ENCODE data around the gene ZBTB7B. TPM values are rescaled to one million over a fixed set of nuclear protein-coding genes. Genes with fewer than 3 reads are reported as not detected.
A peak's percentile ranks its signal among the peaks of the same experiment; 100 is the strongest.
"Not testable (repeated sequence)": the region's sequence is repeated elsewhere in the genome, so short reads cannot be mapped to it uniquely, and the experiment has no call there.

ZBTB7B gene
- total RNA-seq, 2 donors from 2014 or later: 35.3 to 66.3 TPM

- peak; percentile 85 for DNase-seq (ENCODE audit: low spot score)
- peaks cover 25 to 45% of the 10 kb centered on the region in 2 donors for H3K4me1 ChIP-seq (ENCODE audit: control insufficient read depth in 1 of 2, low read depth in 2 of 2)
- H3K9me3 ChIP-seq: no peaks in the 10 kb centered on the region
- H3K27ac ChIP-seq: peak overlapping the region; percentile 98 to 99
- peak overlapping the region; percentile 83 for H3K4me3 ChIP-seq
- no peaks in the 10 kb centered on the region for H3K27me3 ChIP-seq (replicated peaks; ENCODE audit: insufficient read depth)
- H3K36me3 ChIP-seq: peaks cover 4% of the 10 kb centered on the region
- ATAC-seq (ENCODE audit: insufficient number of reproducible peaks, low FRiP score, low read depth): peak; percentile 32
- TF ChIP-seq CTCF (IDR thresholded peaks at IDR 0.05): no peak
Measured at GRCh38 chr1:154974808-154975408, 27.7 kb upstream of the ZBTB7B start.

GRCh38 chr1:154975409-154976059 lies 27.1 kb upstream of the ZBTB7B start:
- ATAC-seq (ENCODE audit: insufficient number of reproducible peaks, low FRiP score, low read depth) (no peak), DNase-seq (ENCODE audit: low spot score) (no peak)
- Histone ChIP-seq H3K9me3 (no peaks in the 10 kb centered on the region), H3K4me1 (ENCODE audit: control insufficient read depth in 1 of 2, low read depth in 2 of 2) (peaks cover 20 to 39% of the 10 kb centered on the region in 2 donors), H3K27me3 (replicated peaks; ENCODE audit: insufficient read depth) (no peaks in the 10 kb centered on the region), H3K27ac (peak overlapping the region; percentile 98 to 99), H3K36me3 (peaks cover 4% of the 10 kb centered on the region), H3K4me3 (peak overlapping the region; percentile 83)
- no peak for TF ChIP-seq CTCF (IDR thresholded peaks at IDR 0.05)

GRCh38 chr1:154977762-154978161 lies 24.8 kb upstream of the ZBTB7B start:
- H3K4me3 ChIP-seq; H3K27ac ChIP-seq; H3K9me3 ChIP-seq; H3K27me3 ChIP-seq (replicated peaks; ENCODE audit: insufficient read depth); ATAC-seq (ENCODE audit: insufficient number of reproducible peaks, low FRiP score, low read depth); DNase-seq (ENCODE audit: low spot score); H3K36me3 ChIP-seq: not testable (repeated sequence)
- peaks cover 10 to 23% of the 10 kb centered on the region in 2 donors for H3K4me1 ChIP-seq (ENCODE audit: control insufficient read depth in 1 of 2, low read depth in 2 of 2)

- TF ChIP-seq CTCF (IDR thresholded peaks at IDR 0.05): no peak
- no peaks in the 10 kb centered on the region for H3K9me3 ChIP-seq
- DNase-seq (ENCODE audit: low spot score): no peak
- no peak overlapping the region for H3K27ac ChIP-seq
- peaks cover 4% of the 10 kb centered on the region for H3K36me3 ChIP-seq
- no peak for ATAC-seq (ENCODE audit: insufficient number of reproducible peaks, low FRiP score, low read depth)
- H3K4me1 ChIP-seq (ENCODE audit: control insufficient read depth in 1 of 2, low read depth in 2 of 2): peaks cover 6 to 18% of the 10 kb centered on the region in 2 donors
- H3K27me3 ChIP-seq (replicated peaks; ENCODE audit: insufficient read depth): no peaks in the 10 kb centered on the region
- no peak overlapping the region for H3K4me3 ChIP-seq
Measured at GRCh38 chr1:154978360-154978759, 24.2 kb upstream of the ZBTB7B start.

- Histone ChIP-seq H3K27me3 (replicated peaks; ENCODE audit: insufficient read depth) (no peaks in the 10 kb centered on the region), H3K4me3 (peak overlapping the region; percentile 71), H3K36me3 (peaks cover 6% of the 10 kb centered on the region), H3K27ac (no peak overlapping the region), H3K4me1 (ENCODE audit: control insufficient read depth in 1 of 2, low read depth in 2 of 2) (peaks cover 9 to 16% of the 10 kb centered on the region in 2 donors), H3K9me3 (no peaks in the 10 kb centered on the region)
- no peak for DNase-seq (ENCODE audit: low spot score)
- TF ChIP-seq CTCF (IDR thresholded peaks at IDR 0.05): no peak
- no peak for ATAC-seq (ENCODE audit: insufficient number of reproducible peaks, low FRiP score, low read depth)
Measured at GRCh38 chr1:154982341-154982740, 20.3 kb upstream of the ZBTB7B start.
